ENCODE results near the gene CAPN3. TPM values are rescaled to one million over a fixed set of nuclear protein-coding genes. Genes with fewer than 3 reads are reported as not detected.

The CAPN3 gene
- total RNA-seq, 1 donor from 2014 or later: 2.8 TPM

GRCh38 chr15:42367041-42367440 is 7.7 kb downstream of the CAPN3 start:
- no peak overlapping the region for H3K4me3 Mint-ChIP-seq (ENCODE audit: unreplicated experiment)
- DNase-seq (ENCODE audit: low spot score): no peak
- H3K36me3 Mint-ChIP-seq (ENCODE audit: low read depth): peaks cover 4% of the 10 kb centered on the region
- H3K9me3 Mint-ChIP-seq (ENCODE audit: low read depth): peaks cover 7% of the 10 kb centered on the region
- no peaks in the 10 kb centered on the region for H3K27me3 Mint-ChIP-seq (ENCODE audit: low read depth)
- H3K4me1 Mint-ChIP-seq (ENCODE audit: low read depth): no peaks in the 10 kb centered on the region
- H3K27ac Mint-ChIP-seq (ENCODE audit: unreplicated experiment): no peak overlapping the region
- TF ChIP-seq, protein P1, sequence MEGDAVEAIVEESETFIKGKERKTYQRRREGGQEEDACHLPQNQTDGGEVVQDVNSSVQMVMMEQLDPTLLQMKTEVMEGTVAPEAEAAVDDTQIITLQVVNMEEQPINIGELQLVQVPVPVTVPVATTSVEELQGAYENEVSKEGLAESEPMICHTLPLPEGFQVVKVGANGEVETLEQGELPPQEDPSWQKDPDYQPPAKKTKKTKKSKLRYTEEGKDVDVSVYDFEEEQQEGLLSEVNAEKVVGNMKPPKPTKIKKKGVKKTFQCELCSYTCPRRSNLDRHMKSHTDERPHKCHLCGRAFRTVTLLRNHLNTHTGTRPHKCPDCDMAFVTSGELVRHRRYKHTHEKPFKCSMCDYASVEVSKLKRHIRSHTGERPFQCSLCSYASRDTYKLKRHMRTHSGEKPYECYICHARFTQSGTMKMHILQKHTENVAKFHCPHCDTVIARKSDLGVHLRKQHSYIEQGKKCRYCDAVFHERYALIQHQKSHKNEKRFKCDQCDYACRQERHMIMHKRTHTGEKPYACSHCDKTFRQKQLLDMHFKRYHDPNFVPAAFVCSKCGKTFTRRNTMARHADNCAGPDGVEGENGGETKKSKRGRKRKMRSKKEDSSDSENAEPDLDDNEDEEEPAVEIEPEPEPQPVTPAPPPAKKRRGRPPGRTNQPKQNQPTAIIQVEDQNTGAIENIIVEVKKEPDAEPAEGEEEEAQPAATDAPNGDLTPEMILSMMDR (IDR thresholded peaks at IDR 0.05): no peak

GRCh38 chr15:42368096-42368495 is 8.8 kb downstream of the CAPN3 start:
- peaks cover 4% of the 10 kb centered on the region for H3K36me3 Mint-ChIP-seq (ENCODE audit: low read depth)
- TF ChIP-seq, protein P1 (IDR thresholded peaks at IDR 0.05): no peak
- no peak for DNase-seq (ENCODE audit: low spot score)
- H3K4me1 Mint-ChIP-seq (ENCODE audit: low read depth): no peaks in the 10 kb centered on the region
- peaks cover 7% of the 10 kb centered on the region for H3K9me3 Mint-ChIP-seq (ENCODE audit: low read depth)
- H3K4me3 Mint-ChIP-seq (ENCODE audit: unreplicated experiment): no peak overlapping the region
- no peak overlapping the region for H3K27ac Mint-ChIP-seq (ENCODE audit: unreplicated experiment)
- H3K27me3 Mint-ChIP-seq (ENCODE audit: low read depth): no peaks in the 10 kb centered on the region

DNA sequence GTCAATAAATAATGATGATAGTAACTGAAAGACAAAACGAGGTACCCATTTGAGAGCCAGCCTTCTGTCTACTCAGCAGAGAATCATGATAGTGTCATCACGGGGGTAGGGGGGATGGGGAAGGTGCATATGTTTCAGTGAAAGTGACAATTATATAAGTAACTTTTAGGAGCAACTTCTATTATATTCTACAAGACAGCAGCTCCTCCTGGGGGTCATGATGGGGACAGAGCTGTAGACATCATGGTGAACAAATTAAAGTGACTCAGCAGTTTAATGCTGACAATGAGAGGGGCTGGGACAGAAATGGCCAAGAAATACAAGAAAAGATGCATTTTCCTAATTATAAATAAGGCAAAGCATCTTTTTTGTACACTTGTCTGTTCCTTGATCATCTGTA is 11.8 kb downstream of the CAPN3 start:
- Mint-ChIP-seq H3K27ac (ENCODE audit: unreplicated experiment) (no peak overlapping the region), H3K9me3 (ENCODE audit: low read depth) (peaks cover 7% of the 10 kb centered on the region), H3K4me1 (ENCODE audit: low read depth) (no peaks in the 10 kb centered on the region), H3K4me3 (ENCODE audit: unreplicated experiment) (no peak overlapping the region), H3K36me3 (ENCODE audit: low read depth) (peaks cover 6% of the 10 kb centered on the region), H3K27me3 (ENCODE audit: low read depth) (no peaks in the 10 kb centered on the region)
- TF ChIP-seq, protein P1 (IDR thresholded peaks at IDR 0.05): peak; percentile 18
- DNase-seq (ENCODE audit: low spot score): no peak

GRCh38 chr15:42373274-42373673 is 14.0 kb downstream of the CAPN3 start:
- Mint-ChIP-seq H3K27me3 (ENCODE audit: low read depth) (peaks cover 1% of the 10 kb centered on the region), H3K4me3 (ENCODE audit: unreplicated experiment) (no peak overlapping the region), H3K27ac (ENCODE audit: unreplicated experiment) (no peak overlapping the region), H3K36me3 (ENCODE audit: low read depth) (peaks cover 8% of the 10 kb centered on the region), H3K9me3 (ENCODE audit: low read depth) (peaks cover 18% of the 10 kb centered on the region), H3K4me1 (ENCODE audit: low read depth) (no peaks in the 10 kb centered on the region)
- no peak for DNase-seq (ENCODE audit: low spot score)
- TF ChIP-seq, protein P1 (IDR thresholded peaks at IDR 0.05): no peak

- Mint-ChIP-seq H3K4me3 (ENCODE audit: unreplicated experiment) (no peak overlapping the region), H3K27ac (ENCODE audit: unreplicated experiment) (no peak overlapping the region), H3K9me3 (ENCODE audit: low read depth) (peaks cover 21% of the 10 kb centered on the region), H3K36me3 (ENCODE audit: low read depth) (peaks cover 7% of the 10 kb centered on the region), H3K4me1 (ENCODE audit: low read depth) (no peaks in the 10 kb centered on the region), H3K27me3 (ENCODE audit: low read depth) (peaks cover 1% of the 10 kb centered on the region)
- DNase-seq (ENCODE audit: low spot score): no peak
- TF ChIP-seq, protein P1 (IDR thresholded peaks at IDR 0.05): no peak
Measured at GRCh38 chr15:42373936-42374335, 14.6 kb downstream of the CAPN3 start.
